ENCODE data around the gene PLXNB1.

The PLXNB1 gene

GRCh38 chr3:48418651-48419050 lies 11.2 kb downstream of the PLXNB1 start:
- DNase-seq (ENCODE audit: low read depth): no peak

- no peak for DNase-seq (ENCODE audit: low read depth)
These were observed 11.7 kb downstream of the PLXNB1 start for GRCh38 chr3:48418140-48418539.

GRCh38 chr3:48417529-48418108 lies 12.3 kb downstream of the PLXNB1 start:
- no peak for DNase-seq (ENCODE audit: low read depth)

GRCh38 chr3:48416546-48416945 lies 13.3 kb downstream of the PLXNB1 start:
- DNase-seq (ENCODE audit: low read depth): no peak

GRCh38 chr3:48416091-48416505 lies 13.8 kb downstream of the PLXNB1 start:
- no peak for DNase-seq (ENCODE audit: low read depth)

- DNase-seq (ENCODE audit: low read depth): no peak
These were observed 14.5 kb downstream of the PLXNB1 start for GRCh38 chr3:48415251-48415953.

GRCh38 chr3:48414376-48415250 lies 15.3 kb downstream of the PLXNB1 start:
- DNase-seq (ENCODE audit: low read depth): no peak

- DNase-seq (ENCODE audit: low read depth): no peak
These were observed 16.3 kb downstream of the PLXNB1 start for GRCh38 chr3:48413611-48414010.

- no peak for DNase-seq (ENCODE audit: low read depth)
These were observed 16.8 kb downstream of the PLXNB1 start for GRCh38 chr3:48413086-48413485.

GRCh38 chr3:48412375-48413001 lies 17.4 kb downstream of the PLXNB1 start:
- DNase-seq (ENCODE audit: low read depth): no peak

- no peak for DNase-seq (ENCODE audit: low read depth)
These were observed 18.1 kb downstream of the PLXNB1 start for GRCh38 chr3:48411606-48412374.

- DNase-seq (ENCODE audit: low read depth): no peak
These were observed 18.8 kb downstream of the PLXNB1 start for GRCh38 chr3:48411041-48411588.

- DNase-seq (ENCODE audit: low read depth): no peak
These were observed 19.5 kb downstream of the PLXNB1 start for GRCh38 chr3:48410205-48411040.

GRCh38 chr3:48409291-48410201 lies 20.3 kb downstream of the PLXNB1 start:
- no peak for DNase-seq (ENCODE audit: low read depth)

GRCh38 chr3:48408823-48409281 lies 21.0 kb downstream of the PLXNB1 start:
- no peak for DNase-seq (ENCODE audit: low read depth)

- no peak for DNase-seq (ENCODE audit: low read depth)
These were observed 22.3 kb downstream of the PLXNB1 start for GRCh38 chr3:48407542-48408099.

GRCh38 chr3:48406443-48407431 lies 23.1 kb downstream of the PLXNB1 start:
- no peak for DNase-seq (ENCODE audit: low read depth)

- no peak for DNase-seq (ENCODE audit: low read depth)
These were observed 23.9 kb downstream of the PLXNB1 start for GRCh38 chr3:48405971-48406370.
